Measurements from ENCODE around the gene RNF2. TPM values are rescaled to one million over a fixed set of nuclear protein-coding genes. Genes with fewer than 3 reads are reported as not detected.

The RNF2 gene
- polyA plus RNA-seq, 1 donor from 2014 or later = 49.2 TPM

- no peaks in the 10 kb centered on the region for H3K27me3 ChIP-seq (ENCODE audit: insufficient read depth, low read depth, low read length)
- peaks cover 26% of the 10 kb centered on the region for H3K79me2 ChIP-seq (replicated peaks; ENCODE audit: insufficient read depth, low read length)
- H3F3A ChIP-seq (ENCODE audit: insufficient read depth, low read length, poor library complexity, severe bottlenecking) = no peaks in the 10 kb centered on the region
- no peak overlapping the region for H3K4me3 ChIP-seq (ENCODE audit: low read length)
- TF ChIP-seq MXI1 (conservative IDR thresholded peaks at IDR 0.05; ENCODE audit: poor library complexity, severe bottlenecking) (no peak), SMC3 (conservative IDR thresholded peaks at IDR 0.05; ENCODE audit: poor library complexity) (no peak), CTCF (IDR thresholded peaks at IDR 0.05; ENCODE audit: poor library complexity, severe bottlenecking) (no peak), EP300 (conservative IDR thresholded peaks at IDR 0.05; ENCODE audit: poor library complexity, severe bottlenecking) (no peak), REST (IDR thresholded peaks at IDR 0.05; ENCODE audit: borderline replicate concordance) (no peak), POLR2AphosphoS5 (IDR thresholded peaks at IDR 0.05) (no peak), TAF1 (IDR thresholded peaks at IDR 0.05; ENCODE audit: low read depth) (no peak), EZH2 (IDR thresholded peaks at IDR 0.05; ENCODE audit: borderline replicate concordance, insufficient read depth, low read length, poor library complexity, severe bottlenecking) (no peak), RAD21 (conservative IDR thresholded peaks at IDR 0.05) (no peak)
- no peak overlapping the region for H3K4me2 ChIP-seq (ENCODE audit: low read length)
- no peak overlapping the region for H3K9ac ChIP-seq (ENCODE audit: low read length)
- H4K20me1 ChIP-seq (ENCODE audit: insufficient read depth) = no peaks in the 10 kb centered on the region
- H3K36me3 ChIP-seq (ENCODE audit: insufficient read depth, low read length) = no peaks in the 10 kb centered on the region
- H3K9me2 ChIP-seq (ENCODE audit: insufficient read depth, low read length) = no peaks in the 10 kb centered on the region
- no peaks in the 10 kb centered on the region for H3K9me3 ChIP-seq (ENCODE audit: low read length)
- no peak overlapping the region for H2AFZ ChIP-seq (ENCODE audit: low read depth, low read length)
- no peak overlapping the region for H3K27ac ChIP-seq (ENCODE audit: low read length)
Measured at GRCh38 chr1:185044387-185044786, 971 bp upstream of the RNF2 start.

GRCh38 chr1:185045814-185046492 lies 595 bp downstream of the RNF2 start:
- peak overlapping the region; percentile 78 for H2AFZ ChIP-seq (ENCODE audit: low read depth, low read length)

More at GRCh38 chr1:185045814-185046492, 595 bp downstream of the RNF2 start:
- no peaks in the 10 kb centered on the region for H3K9me2 ChIP-seq (ENCODE audit: insufficient read depth, low read length)
- H3K27ac ChIP-seq (ENCODE audit: low read length) = peak overlapping the region; percentile 68
- peak overlapping the region; percentile 96 for H3K4me3 ChIP-seq (ENCODE audit: low read length)
- H3K27me3 ChIP-seq (ENCODE audit: insufficient read depth, low read depth, low read length) = no peaks in the 10 kb centered on the region
- peaks cover 42% of the 10 kb centered on the region for H3K79me2 ChIP-seq (replicated peaks; ENCODE audit: insufficient read depth, low read length)
- TF ChIP-seq EP300 (conservative IDR thresholded peaks at IDR 0.05; ENCODE audit: poor library complexity, severe bottlenecking) = no peak
- no peak for TF ChIP-seq REST (IDR thresholded peaks at IDR 0.05; ENCODE audit: borderline replicate concordance)
- TF ChIP-seq TAF1 (IDR thresholded peaks at IDR 0.05; ENCODE audit: low read depth) = no peak
- TF ChIP-seq SMC3 (conservative IDR thresholded peaks at IDR 0.05; ENCODE audit: poor library complexity) = peak; percentile 15
- TF ChIP-seq POLR2AphosphoS5 (IDR thresholded peaks at IDR 0.05) = no peak
- TF ChIP-seq MXI1 (conservative IDR thresholded peaks at IDR 0.05; ENCODE audit: poor library complexity, severe bottlenecking) = peak; percentile 20
- TF ChIP-seq CTCF (IDR thresholded peaks at IDR 0.05; ENCODE audit: poor library complexity, severe bottlenecking) = no peak
- no peak for TF ChIP-seq EZH2 (IDR thresholded peaks at IDR 0.05; ENCODE audit: borderline replicate concordance, insufficient read depth, low read length, poor library complexity, severe bottlenecking)
- no peak for TF ChIP-seq RAD21 (conservative IDR thresholded peaks at IDR 0.05)
- peak overlapping the region; percentile 95 for H3K4me2 ChIP-seq (ENCODE audit: low read length)
- H3K9ac ChIP-seq (ENCODE audit: low read length) = peak overlapping the region; percentile 87
- H4K20me1 ChIP-seq (ENCODE audit: insufficient read depth) = no peaks in the 10 kb centered on the region
- H3K36me3 ChIP-seq (ENCODE audit: insufficient read depth, low read length) = no peaks in the 10 kb centered on the region
- no peaks in the 10 kb centered on the region for H3F3A ChIP-seq (ENCODE audit: insufficient read depth, low read length, poor library complexity, severe bottlenecking)
- no peaks in the 10 kb centered on the region for H3K9me3 ChIP-seq (ENCODE audit: low read length)
